ENCODE data around the gene PLPPR5.

The PLPPR5 gene

DNA sequence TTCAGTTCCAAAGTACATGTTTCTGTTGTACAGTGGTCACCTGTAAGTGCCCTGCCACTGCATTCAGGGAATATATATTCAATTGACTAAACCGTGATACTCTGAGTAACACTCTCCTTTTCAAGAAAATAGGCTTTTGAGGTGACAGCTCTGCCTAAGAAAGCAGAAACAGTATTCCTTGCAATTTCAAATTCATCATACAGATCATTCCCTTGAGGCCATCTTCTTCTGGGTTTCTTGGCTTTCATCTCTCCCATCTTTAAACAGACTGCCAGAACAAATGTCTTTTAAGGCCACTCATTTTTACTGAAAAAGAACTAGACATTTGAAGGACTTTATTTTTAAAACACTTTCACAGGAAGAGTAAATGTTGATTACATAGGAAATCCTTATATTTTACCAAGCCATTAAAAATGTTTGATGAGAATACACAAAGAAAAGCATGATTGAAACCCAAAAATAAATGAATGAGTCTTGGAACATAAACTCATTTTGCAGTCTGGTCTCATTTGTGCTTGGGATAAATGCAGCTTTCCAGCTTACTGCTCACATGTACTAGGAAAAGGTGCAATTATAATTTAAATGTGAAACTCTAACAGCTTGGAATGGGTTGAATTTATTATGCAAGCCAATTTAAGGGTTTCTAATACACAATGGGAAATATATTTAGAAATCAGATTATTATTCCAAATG lies 34.7 kb downstream of the PLPPR5 start:
- H3K4me1 ChIP-seq (ENCODE audit: low read length), result no peaks in the 10 kb centered on the region
- H3K4me3 ChIP-seq (ENCODE audit: low read length), result no peak overlapping the region
- no peaks in the 10 kb centered on the region for H3K79me2 ChIP-seq (ENCODE audit: low read length)
- H4K20me1 ChIP-seq (ENCODE audit: insufficient read depth, low read length), result no peaks in the 10 kb centered on the region
- H3K4me2 ChIP-seq (ENCODE audit: low read length), result no peak overlapping the region
- no peak for TF ChIP-seq EZH2phosphoT487 (IDR thresholded peaks at IDR 0.05; ENCODE audit: low read depth)
- TF ChIP-seq, protein P1, sequence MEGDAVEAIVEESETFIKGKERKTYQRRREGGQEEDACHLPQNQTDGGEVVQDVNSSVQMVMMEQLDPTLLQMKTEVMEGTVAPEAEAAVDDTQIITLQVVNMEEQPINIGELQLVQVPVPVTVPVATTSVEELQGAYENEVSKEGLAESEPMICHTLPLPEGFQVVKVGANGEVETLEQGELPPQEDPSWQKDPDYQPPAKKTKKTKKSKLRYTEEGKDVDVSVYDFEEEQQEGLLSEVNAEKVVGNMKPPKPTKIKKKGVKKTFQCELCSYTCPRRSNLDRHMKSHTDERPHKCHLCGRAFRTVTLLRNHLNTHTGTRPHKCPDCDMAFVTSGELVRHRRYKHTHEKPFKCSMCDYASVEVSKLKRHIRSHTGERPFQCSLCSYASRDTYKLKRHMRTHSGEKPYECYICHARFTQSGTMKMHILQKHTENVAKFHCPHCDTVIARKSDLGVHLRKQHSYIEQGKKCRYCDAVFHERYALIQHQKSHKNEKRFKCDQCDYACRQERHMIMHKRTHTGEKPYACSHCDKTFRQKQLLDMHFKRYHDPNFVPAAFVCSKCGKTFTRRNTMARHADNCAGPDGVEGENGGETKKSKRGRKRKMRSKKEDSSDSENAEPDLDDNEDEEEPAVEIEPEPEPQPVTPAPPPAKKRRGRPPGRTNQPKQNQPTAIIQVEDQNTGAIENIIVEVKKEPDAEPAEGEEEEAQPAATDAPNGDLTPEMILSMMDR (IDR thresholded peaks at IDR 0.05; ENCODE audit: low read depth, low read length), result no peak
- H3K36me3 ChIP-seq (replicated peaks; ENCODE audit: low read depth, low read length), result no peaks in the 10 kb centered on the region
- H2AFZ ChIP-seq (ENCODE audit: low read depth, low read length), result no peak overlapping the region
- H3K27me3 ChIP-seq (ENCODE audit: low read depth, low read length), result no peaks in the 10 kb centered on the region
- H3K9ac ChIP-seq (ENCODE audit: low read length), result no peak overlapping the region
- no peaks in the 10 kb centered on the region for H3K9me3 ChIP-seq (ENCODE audit: insufficient read depth, low read length)
- H3K27ac ChIP-seq (ENCODE audit: low read length), result no peak overlapping the region

DNA sequence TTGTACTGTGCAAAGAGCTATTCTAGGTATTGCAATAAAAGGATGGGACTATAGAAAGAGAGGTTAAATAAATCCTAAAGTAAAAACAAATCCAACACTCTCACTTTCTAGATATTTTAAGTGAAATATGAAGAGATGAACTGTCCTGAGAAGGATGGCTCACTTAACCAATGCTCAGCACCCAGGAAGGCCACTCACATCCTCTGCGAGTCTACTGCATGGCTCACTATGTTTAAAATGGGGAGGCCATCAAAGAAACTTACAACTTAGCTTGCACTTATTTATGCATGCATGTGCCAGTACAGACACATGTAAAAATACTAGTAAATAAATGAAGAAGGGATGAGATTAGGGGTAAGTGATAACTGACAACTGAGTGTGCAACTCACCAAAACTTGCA lies 37.5 kb downstream of the PLPPR5 start:
- Histone ChIP-seq H2AFZ (ENCODE audit: low read depth, low read length) (no peak overlapping the region), H3K36me3 (replicated peaks; ENCODE audit: low read depth, low read length) (no peaks in the 10 kb centered on the region), H3K27me3 (ENCODE audit: low read depth, low read length) (no peaks in the 10 kb centered on the region), H3K4me2 (ENCODE audit: low read length) (no peak overlapping the region), H3K9ac (ENCODE audit: low read length) (no peak overlapping the region), H3K79me2 (ENCODE audit: low read length) (no peaks in the 10 kb centered on the region), H3K9me3 (ENCODE audit: insufficient read depth, low read length) (no peaks in the 10 kb centered on the region), H3K4me1 (ENCODE audit: low read length) (no peaks in the 10 kb centered on the region), H4K20me1 (ENCODE audit: insufficient read depth, low read length) (no peaks in the 10 kb centered on the region), H3K27ac (ENCODE audit: low read length) (no peak overlapping the region), H3K4me3 (ENCODE audit: low read length) (no peak overlapping the region)
- TF ChIP-seq, protein P1 (IDR thresholded peaks at IDR 0.05; ENCODE audit: low read depth, low read length), result no peak
- TF ChIP-seq EZH2phosphoT487 (IDR thresholded peaks at IDR 0.05; ENCODE audit: low read depth), result no peak

DNA sequence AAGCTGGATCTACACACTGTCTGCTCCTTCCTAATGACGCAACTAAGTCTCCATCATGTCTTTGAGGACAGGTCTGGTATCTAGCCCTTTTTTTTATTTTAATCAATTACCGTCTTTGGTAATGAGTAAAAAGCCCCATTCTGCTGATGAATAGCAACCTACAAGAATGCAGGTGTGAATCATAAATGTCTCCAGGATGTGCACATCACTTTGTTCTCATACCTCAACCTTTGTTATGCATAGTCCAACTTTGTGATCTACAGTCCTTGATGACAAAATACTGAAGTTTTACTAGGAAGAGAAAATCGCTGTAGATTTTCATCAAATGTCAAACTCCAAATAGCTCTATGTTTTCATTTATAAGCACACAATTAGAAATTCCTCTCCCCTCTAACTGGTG lies 39.3 kb downstream of the PLPPR5 start:
- Histone ChIP-seq H3K4me1 (ENCODE audit: low read length) (no peaks in the 10 kb centered on the region), H3K4me3 (ENCODE audit: low read length) (no peak overlapping the region), H3K4me2 (ENCODE audit: low read length) (no peak overlapping the region), H3K36me3 (replicated peaks; ENCODE audit: low read depth, low read length) (no peaks in the 10 kb centered on the region), H3K9ac (ENCODE audit: low read length) (no peak overlapping the region), H3K79me2 (ENCODE audit: low read length) (no peaks in the 10 kb centered on the region), H3K27me3 (ENCODE audit: low read depth, low read length) (no peaks in the 10 kb centered on the region), H3K9me3 (ENCODE audit: insufficient read depth, low read length) (no peaks in the 10 kb centered on the region), H4K20me1 (ENCODE audit: insufficient read depth, low read length) (no peaks in the 10 kb centered on the region), H3K27ac (ENCODE audit: low read length) (no peak overlapping the region), H2AFZ (ENCODE audit: low read depth, low read length) (no peak overlapping the region)
- TF ChIP-seq EZH2phosphoT487 (IDR thresholded peaks at IDR 0.05; ENCODE audit: low read depth), result no peak
- TF ChIP-seq, protein P1 (IDR thresholded peaks at IDR 0.05; ENCODE audit: low read depth, low read length), result no peak

DNA sequence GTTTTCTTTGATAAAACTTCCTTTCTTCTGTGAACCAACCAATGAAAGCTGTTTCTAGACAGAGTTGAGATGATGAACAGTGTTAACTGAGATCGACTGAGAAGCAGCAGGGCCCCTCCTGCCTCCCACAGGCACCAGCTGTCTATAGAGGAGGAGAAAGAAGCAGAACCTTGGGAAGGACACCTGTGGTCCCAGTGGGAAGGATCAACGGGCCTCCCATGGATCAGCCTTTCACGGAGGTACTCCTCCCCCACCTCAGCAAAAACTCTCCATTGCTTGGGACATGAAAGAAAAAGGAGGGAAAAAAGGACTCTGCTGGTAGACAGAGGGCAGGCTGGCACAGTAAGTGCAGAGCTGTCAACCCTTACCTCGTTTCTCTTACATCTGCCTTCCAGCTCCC lies 40.5 kb downstream of the PLPPR5 start:
- Histone ChIP-seq H3K9me3 (ENCODE audit: insufficient read depth, low read length) (no peaks in the 10 kb centered on the region), H3K36me3 (replicated peaks; ENCODE audit: low read depth, low read length) (no peaks in the 10 kb centered on the region), H3K9ac (ENCODE audit: low read length) (no peak overlapping the region), H3K27ac (ENCODE audit: low read length) (no peak overlapping the region), H3K4me3 (ENCODE audit: low read length) (no peak overlapping the region), H3K4me1 (ENCODE audit: low read length) (no peaks in the 10 kb centered on the region), H2AFZ (ENCODE audit: low read depth, low read length) (no peak overlapping the region), H3K4me2 (ENCODE audit: low read length) (no peak overlapping the region), H4K20me1 (ENCODE audit: insufficient read depth, low read length) (no peaks in the 10 kb centered on the region), H3K27me3 (ENCODE audit: low read depth, low read length) (no peaks in the 10 kb centered on the region), H3K79me2 (ENCODE audit: low read length) (no peaks in the 10 kb centered on the region)
- TF ChIP-seq, protein P1 (IDR thresholded peaks at IDR 0.05; ENCODE audit: low read depth, low read length), result no peak
- no peak for TF ChIP-seq EZH2phosphoT487 (IDR thresholded peaks at IDR 0.05; ENCODE audit: low read depth)
